HG02938 (cell line): ENCODE results near the gene SUSD3.
A peak's percentile ranks its signal among the peaks of the same experiment; 100 is the strongest.
"Not testable (repeated sequence)": the region's sequence is repeated elsewhere in the genome, so short reads cannot be mapped to it uniquely, and the experiment has no call there.

Experiments used
- ATAC-seq: cut with Tn5 transposase; IDR thresholded peaks from one replicate; pipeline ENCODE4 v1.9.1; 2021; ENCODE audit warnings: mild to moderate bottlenecking, moderate library complexity; ENCODE audit not compliant: unreplicated experiment

Gene SUSD3

GRCh38 chr9:93108291-93109041 is 50.0 kb downstream of the SUSD3 start:
- ATAC-seq = no peak

- ATAC-seq = no peak
These were observed 51.9 kb downstream of the SUSD3 start for GRCh38 chr9:93110311-93110855.

GRCh38 chr9:93111001-93111370 is 52.5 kb downstream of the SUSD3 start:
- no peak for ATAC-seq

GRCh38 chr9:93111371-93112115 is 53.0 kb downstream of the SUSD3 start:
- ATAC-seq = no peak

GRCh38 chr9:93112116-93112863 is 53.8 kb downstream of the SUSD3 start:
- no peak for ATAC-seq

GRCh38 chr9:93112864-93113389 is 54.4 kb downstream of the SUSD3 start:
- ATAC-seq = no peak

GRCh38 chr9:93114169-93114983 is 55.9 kb downstream of the SUSD3 start:
- no peak for ATAC-seq

GRCh38 chr9:93114984-93115335 is 56.5 kb downstream of the SUSD3 start:
- no peak for ATAC-seq

GRCh38 chr9:93115486-93116071 is 57.1 kb downstream of the SUSD3 start:
- no peak for ATAC-seq

- no peak for ATAC-seq
These were observed 57.8 kb downstream of the SUSD3 start for GRCh38 chr9:93116072-93116961.

- not testable (repeated sequence) for ATAC-seq
These were observed 59.0 kb downstream of the SUSD3 start for GRCh38 chr9:93117521-93117920.

GRCh38 chr9:93117924-93118862 is 59.7 kb downstream of the SUSD3 start:
- ATAC-seq = no peak

GRCh38 chr9:93118863-93119702 is 60.6 kb downstream of the SUSD3 start:
- no peak for ATAC-seq

- ATAC-seq = no peak
These were observed 61.1 kb downstream of the SUSD3 start for GRCh38 chr9:93119703-93119952.

GRCh38 chr9:93119953-93120845 is 61.7 kb downstream of the SUSD3 start:
- ATAC-seq = peak; percentile 86

- ATAC-seq = no peak
These were observed 62.4 kb downstream of the SUSD3 start for GRCh38 chr9:93120846-93121315.
